BJ (cell line): ENCODE results near the gene TXNDC16. TPM values are rescaled to one million over a fixed set of nuclear protein-coding genes. Genes with fewer than 3 reads are reported as not detected.

Source experiments
- CTCF ChIA-PET: fragments of 350-600 bp; formaldehyde crosslinking; extraction: SDS; loops from one replicate; lab custom pipeline; 2021; ENCODE audit warnings: antibody characterized with exemption, inconsistent platforms; lab: Yijun Ruan, JAX
- POLR2A ChIA-PET: fragments of 300-600 bp; sonication (Branson Sonifier 250); formaldehyde crosslinking; extraction: SDS; loops from one replicate; lab custom pipeline; 2021; ENCODE audit warnings: antibody characterized with exemption; lab: Charles Lee
- DNase-seq: peaks from one replicate; pipeline ENCODE4 v3.0.0-alpha.2; 2011; ENCODE audit warnings: low read depth
- H3K27me3 ChIP-seq: 2 replicates; pipeline ENCODE4 v1.6.0; 2011; ENCODE audit warnings: low read length; ENCODE audit not compliant: control insufficient read depth, insufficient read depth
- H3K36me3 ChIP-seq: 2 replicates; pipeline ENCODE4 v1.5.1; 2011; ENCODE audit warnings: low read length; ENCODE audit not compliant: control insufficient read depth, insufficient read depth
- H3K4me3 ChIP-seq: 2 replicates; pipeline ENCODE4 v1.5.1; 2011; ENCODE audit warnings: low read depth, mild to moderate bottlenecking, control low read depth, low read length
- polyA minus RNA-seq: library from RNA; depleted of rRNA, polyadenylated mRNA; stranded (reverse); fragments of >200 nt; gene quantifications from 2 replicates; pipeline ENCODE4 v1.2.3, GENCODE V29; 2011; rRNA and poly(A)+ RNA removed
- polyA plus RNA-seq: library from polyadenylated mRNA; depleted of rRNA; stranded (reverse); fragments of >200 nt; gene quantifications from 2 replicates; pipeline ENCODE4 v1.2.3, GENCODE V29; 2011; rRNA removed
- TF ChIP-seq, protein P1 (sequence below): IDR thresholded peaks from 2 replicates; pipeline ENCODE4 v1.5.1; 2011; ENCODE audit warnings: low read depth, mild to moderate bottlenecking, control low read depth, inconsistent platforms, low read length, moderate library complexity; ENCODE audit not compliant: insufficient read depth

Gene TXNDC16, protein sequence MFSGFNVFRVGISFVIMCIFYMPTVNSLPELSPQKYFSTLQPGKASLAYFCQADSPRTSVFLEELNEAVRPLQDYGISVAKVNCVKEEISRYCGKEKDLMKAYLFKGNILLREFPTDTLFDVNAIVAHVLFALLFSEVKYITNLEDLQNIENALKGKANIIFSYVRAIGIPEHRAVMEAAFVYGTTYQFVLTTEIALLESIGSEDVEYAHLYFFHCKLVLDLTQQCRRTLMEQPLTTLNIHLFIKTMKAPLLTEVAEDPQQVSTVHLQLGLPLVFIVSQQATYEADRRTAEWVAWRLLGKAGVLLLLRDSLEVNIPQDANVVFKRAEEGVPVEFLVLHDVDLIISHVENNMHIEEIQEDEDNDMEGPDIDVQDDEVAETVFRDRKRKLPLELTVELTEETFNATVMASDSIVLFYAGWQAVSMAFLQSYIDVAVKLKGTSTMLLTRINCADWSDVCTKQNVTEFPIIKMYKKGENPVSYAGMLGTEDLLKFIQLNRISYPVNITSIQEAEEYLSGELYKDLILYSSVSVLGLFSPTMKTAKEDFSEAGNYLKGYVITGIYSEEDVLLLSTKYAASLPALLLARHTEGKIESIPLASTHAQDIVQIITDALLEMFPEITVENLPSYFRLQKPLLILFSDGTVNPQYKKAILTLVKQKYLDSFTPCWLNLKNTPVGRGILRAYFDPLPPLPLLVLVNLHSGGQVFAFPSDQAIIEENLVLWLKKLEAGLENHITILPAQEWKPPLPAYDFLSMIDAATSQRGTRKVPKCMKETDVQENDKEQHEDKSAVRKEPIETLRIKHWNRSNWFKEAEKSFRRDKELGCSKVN
- polyA plus RNA-seq (1.1 and 2.0 TPM in 2 replicates), polyA minus RNA-seq (0.57 and 0.81 TPM in 2 replicates)

DNA sequence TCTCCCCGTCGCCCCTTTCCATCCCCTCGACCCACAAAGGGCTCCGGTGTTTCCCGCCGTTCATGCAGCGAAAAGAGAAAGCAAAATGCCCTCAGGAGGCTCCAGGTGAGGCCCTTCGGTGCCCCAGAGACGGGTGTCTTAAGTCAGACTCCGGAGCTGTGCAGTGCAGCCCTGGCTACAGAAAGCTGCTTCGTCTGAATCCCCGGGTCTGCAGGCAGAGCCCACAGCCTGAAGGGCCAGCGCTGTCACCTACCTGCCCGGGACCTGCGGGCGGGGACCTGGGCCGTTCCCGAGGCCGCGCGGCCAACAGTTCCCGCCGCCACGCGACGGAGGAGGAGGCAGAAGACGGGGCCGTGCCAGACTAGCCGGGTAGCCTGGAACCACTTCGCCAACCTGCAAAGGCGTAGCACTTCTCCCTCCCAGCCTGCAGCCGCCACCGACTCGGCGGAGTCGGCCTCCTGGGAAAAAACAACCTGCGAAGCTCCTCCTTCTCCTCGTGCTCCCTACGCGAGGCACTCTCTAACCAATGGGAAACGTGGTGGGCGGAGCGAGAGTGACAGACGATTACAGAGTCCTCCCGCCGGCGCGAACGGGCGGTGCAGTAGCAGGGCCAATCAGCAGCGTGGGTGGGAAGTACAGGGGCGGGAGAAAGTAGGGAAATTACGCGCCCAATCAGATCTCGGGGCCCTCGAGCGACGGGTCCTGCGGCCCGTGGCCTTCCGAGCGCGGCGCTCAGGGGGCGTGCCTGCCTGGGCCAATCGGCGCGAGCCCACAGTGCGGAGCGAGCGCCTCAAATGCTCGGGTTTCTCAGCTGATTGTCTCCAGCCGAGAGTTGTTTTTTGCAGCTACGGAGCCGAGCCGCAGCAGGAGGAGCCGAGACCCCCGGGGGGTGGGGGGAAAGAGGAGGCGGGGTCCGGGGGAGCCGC lies at the start of gene TXNDC16, which contains the start of gene GPR137C:
TXNDC16 (minus strand) TSS at position 443 of the 926 bp plus-strand sequence. CDS start 8,948 bp downstream, outside the sequence.
GPR137C (plus strand) TSS at position 774 of the 926 bp plus-strand sequence. CDS start 312 bp downstream, outside the sequence.
- ChIA-PET POLR2A (no interaction called here), CTCF (interaction anchor here (1.1 to 2.0 kb wide), 5 partner anchors 9 to 26 kb away, joined by 3 to 6 read pairs (median 5); no protein-coding TSS in a partner anchor)
- TF ChIP-seq, protein P1, sequence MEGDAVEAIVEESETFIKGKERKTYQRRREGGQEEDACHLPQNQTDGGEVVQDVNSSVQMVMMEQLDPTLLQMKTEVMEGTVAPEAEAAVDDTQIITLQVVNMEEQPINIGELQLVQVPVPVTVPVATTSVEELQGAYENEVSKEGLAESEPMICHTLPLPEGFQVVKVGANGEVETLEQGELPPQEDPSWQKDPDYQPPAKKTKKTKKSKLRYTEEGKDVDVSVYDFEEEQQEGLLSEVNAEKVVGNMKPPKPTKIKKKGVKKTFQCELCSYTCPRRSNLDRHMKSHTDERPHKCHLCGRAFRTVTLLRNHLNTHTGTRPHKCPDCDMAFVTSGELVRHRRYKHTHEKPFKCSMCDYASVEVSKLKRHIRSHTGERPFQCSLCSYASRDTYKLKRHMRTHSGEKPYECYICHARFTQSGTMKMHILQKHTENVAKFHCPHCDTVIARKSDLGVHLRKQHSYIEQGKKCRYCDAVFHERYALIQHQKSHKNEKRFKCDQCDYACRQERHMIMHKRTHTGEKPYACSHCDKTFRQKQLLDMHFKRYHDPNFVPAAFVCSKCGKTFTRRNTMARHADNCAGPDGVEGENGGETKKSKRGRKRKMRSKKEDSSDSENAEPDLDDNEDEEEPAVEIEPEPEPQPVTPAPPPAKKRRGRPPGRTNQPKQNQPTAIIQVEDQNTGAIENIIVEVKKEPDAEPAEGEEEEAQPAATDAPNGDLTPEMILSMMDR: no peak
- Histone ChIP-seq H3K4me3 (peak within 1 kb of the TSS; percentile 79), H3K27me3 (no peaks in the 10 kb centered on the region), H3K36me3 (no peaks in the 10 kb centered on the region)
- DNase-seq: peak; percentile 95

DNA sequence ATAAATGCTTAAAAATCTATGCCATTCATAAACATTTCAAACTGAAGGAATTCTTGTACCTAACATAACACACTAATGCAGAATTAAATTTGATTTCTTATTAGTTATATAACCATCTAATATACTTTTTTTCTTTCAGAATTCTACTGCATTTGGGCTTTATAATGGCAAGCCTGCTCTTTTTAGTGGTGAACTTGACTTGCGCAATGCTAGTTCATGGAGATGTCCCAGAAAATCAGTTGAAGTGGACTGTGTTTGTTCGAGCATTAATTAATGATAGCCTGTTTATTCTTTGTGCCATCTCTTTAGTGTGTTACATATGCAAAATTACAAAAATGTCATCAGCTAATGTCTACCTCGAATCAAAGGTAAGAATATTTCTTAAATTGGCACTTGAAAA lies 47.7 kb upstream of the TXNDC16 start:
- DNase-seq: no peak
- ChIA-PET CTCF (no interaction called here), POLR2A (no interaction called here)
- no peak overlapping the region for H3K4me3 ChIP-seq
- no peaks in the 10 kb centered on the region for H3K27me3 ChIP-seq
- H3K36me3 ChIP-seq: no peaks in the 10 kb centered on the region
- TF ChIP-seq, protein P1: no peak

DNA sequence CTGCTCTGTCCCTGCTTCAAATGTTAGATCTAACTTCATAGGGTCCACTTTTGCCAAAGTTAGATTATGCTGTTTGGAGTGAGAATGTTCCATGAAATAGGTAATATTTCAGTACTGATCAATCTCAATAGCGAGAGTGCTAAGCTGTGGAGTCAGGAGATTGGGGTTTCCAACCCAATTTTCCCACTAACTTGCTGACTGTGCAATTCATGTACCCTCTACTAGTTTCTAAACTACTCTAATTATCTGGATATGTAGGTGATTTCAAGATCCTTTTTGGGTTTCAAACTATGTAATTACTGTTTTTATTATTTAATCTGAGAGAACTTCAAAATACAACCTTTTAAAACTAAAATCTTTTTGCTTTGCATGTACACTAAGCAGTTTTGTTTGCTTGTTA lies 46.3 kb upstream of the TXNDC16 start:
- TF ChIP-seq, protein P1: no peak
- Histone ChIP-seq H3K4me3 (no peak overlapping the region), H3K27me3 (no peaks in the 10 kb centered on the region), H3K36me3 (no peaks in the 10 kb centered on the region)
- CTCF ChIA-PET: interaction anchor here (1.2 kb wide), 1 partner anchor 11 kb away, joined by 3 read pairs; no protein-coding TSS in a partner anchor
- no peak for DNase-seq
- POLR2A ChIA-PET: no interaction called here

DNA sequence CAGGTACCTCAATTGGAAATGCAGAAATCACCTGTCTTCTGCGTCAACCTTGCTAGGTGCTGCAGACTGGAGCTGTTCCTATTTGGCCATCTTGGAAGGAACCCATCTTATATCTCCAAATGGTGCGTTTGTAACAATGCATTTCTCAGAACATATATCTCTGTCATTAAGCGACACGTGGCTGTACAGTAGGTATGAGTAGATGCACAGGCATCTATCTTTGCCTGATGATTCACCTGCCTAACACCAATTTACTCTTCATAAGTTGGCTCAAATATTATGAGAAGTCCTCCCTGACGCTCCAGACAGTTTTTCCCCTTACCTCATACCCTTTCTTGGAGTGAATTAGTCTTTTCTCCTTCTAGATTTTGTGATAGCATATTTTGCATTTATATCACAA lies 44.6 kb upstream of the TXNDC16 start:
- no peak overlapping the region for H3K4me3 ChIP-seq
- no peaks in the 10 kb centered on the region for H3K27me3 ChIP-seq
- POLR2A ChIA-PET: no interaction called here
- DNase-seq: no peak
- CTCF ChIA-PET: no interaction called here
- TF ChIP-seq, protein P1: no peak
- no peaks in the 10 kb centered on the region for H3K36me3 ChIP-seq
